ENCODE measurements around the gene TOE1. TPM values are rescaled to one million over a fixed set of nuclear protein-coding genes. Genes with fewer than 3 reads are reported as not detected.

The TOE1 gene
- total and polyA plus RNA-seq, 10 donors = 8.7 to 12.6 (median 11.6) TPM

- no peak overlapping the region for H3K27ac ChIP-seq
- no peaks in the 10 kb centered on the region for H3K9me3 ChIP-seq
- H3K36me3 ChIP-seq = no peaks in the 10 kb centered on the region
- no peak overlapping the region for H3K4me3 ChIP-seq
- TF ChIP-seq POLR2AphosphoS5 (IDR thresholded peaks at IDR 0.05) (no peak), POLR2A (IDR thresholded peaks at IDR 0.05) (no peak), CTCF (IDR thresholded peaks at IDR 0.05 in 8 of 11, conservative IDR thresholded peaks at IDR 0.05 in 3 of 11) (no peak)
- H3K4me1 ChIP-seq = peaks cover 0 to 20% (median 11%) of the 10 kb centered on the region in 6 donors
- no peaks in the 10 kb centered on the region for H3K27me3 ChIP-seq (replicated peaks in 1 of 7)
- 56 to 71% (median 61%) methylated on average over 1 of the region's 1 CpG for WGBS, 5 donors
- DNase-seq = no peak
- intact Hi-C loops (cut with DNase I; ENCODE audit: low total_unique reads) = no loop called here
Observed at GRCh38 chr1:45299296-45299695, 40.7 kb upstream of the TOE1 start.

GRCh38 chr1:45299981-45300668 is 39.8 kb upstream of the TOE1 start:
- H3K9me3 ChIP-seq = no peaks in the 10 kb centered on the region
- H3K4me3 ChIP-seq = no peak overlapping the region
- intact Hi-C loops (cut with DNase I; ENCODE audit: low total_unique reads) = loop anchor here (2.0 to 5.0 kb wide), 2 partner anchors 192 to 283 kb away; partner anchors contain the start of gene TESK2
- TF ChIP-seq POLR2AphosphoS5 (IDR thresholded peaks at IDR 0.05) (no peak), CTCF (IDR thresholded peaks at IDR 0.05 in 8 of 11, conservative IDR thresholded peaks at IDR 0.05 in 3 of 11) (peak; percentile 55 to 81 (median 74))
- no peaks in the 10 kb centered on the region for H3K36me3 ChIP-seq
- H3K27me3 ChIP-seq (replicated peaks in 1 of 7) = no peaks in the 10 kb centered on the region
- H3K27ac ChIP-seq = no peak overlapping the region
- DNase-seq = no peak
- 13 to 16% (median 16%) methylated on average over 4 of the region's 4 CpGs for WGBS, 5 donors
- H3K4me1 ChIP-seq = peaks cover 8 to 28% (median 19%) of the 10 kb centered on the region in 6 donors

- TF ChIP-seq POLR2AphosphoS5 (IDR thresholded peaks at IDR 0.05) (no peak), CTCF (IDR thresholded peaks at IDR 0.05 in 8 of 11, conservative IDR thresholded peaks at IDR 0.05 in 3 of 11) (peak in 2 of 11 experiments; percentile 7 to 19), POLR2A (IDR thresholded peaks at IDR 0.05) (no peak)
- intact Hi-C loops (cut with DNase I; ENCODE audit: low total_unique reads) = loop anchor here (2.0 to 5.0 kb wide), 2 partner anchors 192 to 284 kb away; partner anchors contain the start of gene TESK2
- 69 to 88% (median 80%) methylated on average over 2 of the region's 2 CpGs for WGBS, 5 donors
- Histone ChIP-seq H3K4me3 (no peak overlapping the region), H3K4me1 (peaks cover 8 to 33% (median 20%) of the 10 kb centered on the region in 6 donors), H3K9me3 (no peaks in the 10 kb centered on the region), H3K36me3 (no peaks in the 10 kb centered on the region), H3K27ac (no peak overlapping the region), H3K27me3 (replicated peaks in 1 of 7) (no peaks in the 10 kb centered on the region)
- DNase-seq = no peak
Observed at GRCh38 chr1:45300669-45300997, 39.3 kb upstream of the TOE1 start.

GRCh38 chr1:45302505-45303150 is 37.3 kb upstream of the TOE1 start:
- DNase-seq = no peak
- Histone ChIP-seq H3K4me3 (peak overlapping the region; percentile 41 to 91 (median 80)), H3K27ac (peak overlapping the region in 7 of 8 donors; percentile 86 to 95 (median 94)), H3K36me3 (no peaks in the 10 kb centered on the region), H3K4me1 (peaks cover 8 to 45% (median 23%) of the 10 kb centered on the region in 6 donors), H3K9me3 (no peaks in the 10 kb centered on the region), H3K27me3 (replicated peaks in 1 of 7) (no peaks in the 10 kb centered on the region)
- TF ChIP-seq POLR2AphosphoS5 (IDR thresholded peaks at IDR 0.05) (no peak), CTCF (IDR thresholded peaks at IDR 0.05 in 8 of 11, conservative IDR thresholded peaks at IDR 0.05 in 3 of 11) (no peak), POLR2A (IDR thresholded peaks at IDR 0.05) (no peak)
- 88 to 97% (median 91%) methylated on average over 16 of the region's 16 CpGs for WGBS, 5 donors
- intact Hi-C loops (cut with DNase I; ENCODE audit: low total_unique reads) = loop anchor here (5.0 kb wide), 1 partner anchor 190 kb away; the partner anchor contains the start of gene TESK2
